NCI-H345 treated with DMSO at 0.1 percent for 48 hours (cell line): Measurements from ENCODE around the gene HOXA4.

Experiments used
- DNase-seq: peaks from one replicate; lab custom pipeline; 2025; ENCODE audit not compliant: unreplicated experiment; lab: John Stamatoyannopoulos, UW

The HOXA4 gene

GRCh38 chr7:27133409-27134231, 3.1 kb upstream of the HOXA4 start:
- DNase-seq: no peak

DNA sequence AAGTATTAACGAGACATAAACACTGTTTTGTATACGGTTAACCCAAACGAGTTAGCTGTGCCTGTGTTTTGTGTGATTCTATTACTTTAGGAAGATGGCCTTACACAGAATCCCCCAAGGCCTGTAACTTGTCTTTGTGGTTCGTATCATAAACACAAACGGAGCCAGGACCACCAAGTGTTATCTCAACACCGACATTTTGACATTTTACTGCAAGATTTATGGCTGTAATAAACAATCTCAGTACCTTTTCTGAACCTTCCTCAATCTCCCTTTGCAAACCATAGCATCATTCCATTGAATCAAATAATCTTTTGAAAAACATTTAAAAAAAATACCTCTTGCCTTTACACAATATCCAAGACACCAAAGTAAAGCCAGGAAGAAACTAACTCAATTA, 2.4 kb upstream of the HOXA4 start:
- no peak for DNase-seq

DNA sequence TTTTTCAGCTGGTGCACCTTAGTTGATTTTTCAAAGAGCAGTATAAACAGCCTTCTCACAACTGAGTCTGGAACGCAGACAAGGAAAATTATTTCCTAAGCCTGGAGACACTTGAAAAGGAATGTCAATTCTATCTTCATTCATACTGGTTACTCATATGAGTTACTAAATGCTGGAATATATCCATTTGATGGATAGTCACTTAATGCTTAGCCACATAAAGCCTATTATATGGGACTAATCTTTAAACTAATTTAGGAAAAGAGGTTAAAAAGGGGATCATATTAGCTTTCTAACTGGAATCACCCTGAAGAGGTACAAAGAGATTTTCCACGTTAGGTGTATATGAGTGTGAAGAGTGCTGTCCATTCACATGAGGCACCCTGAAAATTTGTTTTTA, 1.7 kb upstream of the HOXA4 start:
- DNase-seq: no peak

- no peak for DNase-seq
These were observed 848 bp upstream of the HOXA4 start for GRCh38 chr7:27131390-27131819.

DNA sequence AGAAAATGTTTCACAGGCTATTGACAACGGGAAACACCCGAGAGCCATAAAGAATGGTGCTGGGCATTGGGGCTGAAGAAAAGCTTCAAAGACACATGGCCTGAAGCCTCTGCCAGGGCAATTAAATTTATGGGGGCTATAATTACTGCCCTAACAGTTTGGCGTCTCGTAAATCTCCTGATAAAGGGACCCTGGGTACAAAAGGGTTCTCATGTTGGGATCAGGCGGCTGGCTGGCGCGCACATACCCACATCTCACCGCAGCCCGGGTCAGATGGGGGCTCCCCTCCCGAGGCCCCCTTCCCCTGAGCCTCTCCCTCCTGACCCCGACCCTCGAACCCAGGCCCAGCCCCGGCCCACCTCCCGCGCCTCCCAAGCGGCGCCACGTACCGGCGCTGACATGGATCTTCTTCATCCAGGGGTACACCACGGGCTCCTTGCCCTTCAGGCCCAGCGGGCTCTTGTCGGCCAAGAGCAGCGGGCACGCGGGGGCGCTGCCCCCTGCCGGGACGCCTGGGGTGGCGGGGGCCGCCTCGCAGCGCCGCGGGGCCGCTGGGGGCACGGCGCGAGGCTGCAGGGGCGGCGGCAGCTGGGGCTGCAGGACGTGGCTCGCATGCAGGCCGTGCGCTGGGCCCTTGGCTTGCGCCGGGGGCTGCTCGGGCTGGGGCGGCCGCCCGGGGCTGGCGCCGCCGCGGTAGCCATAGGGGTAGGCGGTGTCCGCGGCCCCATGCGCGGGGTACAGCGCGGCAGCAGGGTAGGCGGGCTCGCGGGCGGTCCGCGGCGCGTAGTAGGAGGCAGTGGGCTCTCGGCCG, 623 bp downstream of the HOXA4 start:
- DNase-seq: no peak

DNA sequence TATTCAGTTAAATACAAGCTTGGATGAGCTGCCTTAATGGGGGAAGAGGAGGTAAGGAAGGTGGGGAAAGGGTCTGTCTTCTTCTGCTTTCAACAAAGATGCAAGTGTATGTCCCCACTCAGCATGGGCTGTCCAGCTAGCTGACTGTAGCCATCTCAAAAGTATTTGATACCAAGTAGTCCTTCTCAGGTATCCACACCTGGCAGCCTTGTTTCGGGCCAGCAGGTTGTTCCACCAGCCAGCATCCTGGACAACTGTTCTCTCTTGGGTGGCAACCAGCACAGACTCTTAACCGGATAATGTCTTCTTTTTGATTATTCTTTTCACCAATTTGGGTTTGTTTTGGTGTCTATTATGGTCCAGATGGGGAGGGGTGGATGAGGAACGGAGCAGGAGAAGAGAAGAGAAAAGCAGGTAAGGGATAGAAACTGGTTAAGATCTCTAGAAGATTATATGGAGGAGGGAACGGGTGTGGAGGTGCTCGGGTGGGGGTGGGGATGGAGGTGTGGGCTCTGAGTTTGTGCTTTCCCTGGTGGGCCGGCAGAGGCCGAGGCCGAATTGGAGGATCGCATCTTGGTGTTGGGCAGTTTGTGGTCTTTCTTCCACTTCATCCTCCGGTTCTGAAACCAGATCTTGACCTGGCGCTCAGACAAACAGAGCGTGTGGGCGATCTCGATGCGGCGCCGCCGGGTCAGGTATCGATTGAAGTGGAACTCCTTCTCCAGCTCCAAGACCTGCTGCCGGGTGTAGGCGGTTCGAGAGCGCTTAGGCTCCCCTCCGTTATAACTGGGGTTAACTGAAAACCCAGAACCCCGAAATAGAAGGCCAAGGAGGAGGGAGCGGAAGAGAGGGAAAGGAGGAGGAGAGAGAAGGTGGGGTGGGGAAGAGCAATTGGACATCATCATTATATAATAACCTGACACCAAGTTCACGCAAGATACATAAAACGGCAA, 1.5 kb downstream of the HOXA4 start:
- no peak for DNase-seq

DNA sequence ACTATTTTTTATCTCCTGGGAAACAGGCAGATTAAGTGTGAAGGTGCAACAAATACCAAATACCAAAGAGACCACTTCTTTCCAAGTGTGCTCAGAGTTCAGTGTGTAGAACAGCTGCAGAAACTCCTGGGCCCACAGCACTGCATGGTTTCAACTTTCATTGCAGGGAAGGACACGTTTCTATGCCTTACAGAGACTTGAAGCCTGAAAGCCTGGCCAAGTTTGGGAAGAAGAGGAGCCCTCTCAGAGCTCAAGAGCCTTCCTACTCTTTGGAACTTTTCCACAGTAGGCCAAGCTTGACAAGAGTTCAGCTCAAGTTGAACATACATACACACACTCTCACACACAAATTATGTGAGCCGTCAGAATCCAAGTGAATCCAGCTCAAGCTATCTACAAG, 2.5 kb downstream of the HOXA4 start:
- DNase-seq: no peak

- DNase-seq: no peak
These were observed 3.8 kb downstream of the HOXA4 start for GRCh38 chr7:27126596-27127327.

DNA sequence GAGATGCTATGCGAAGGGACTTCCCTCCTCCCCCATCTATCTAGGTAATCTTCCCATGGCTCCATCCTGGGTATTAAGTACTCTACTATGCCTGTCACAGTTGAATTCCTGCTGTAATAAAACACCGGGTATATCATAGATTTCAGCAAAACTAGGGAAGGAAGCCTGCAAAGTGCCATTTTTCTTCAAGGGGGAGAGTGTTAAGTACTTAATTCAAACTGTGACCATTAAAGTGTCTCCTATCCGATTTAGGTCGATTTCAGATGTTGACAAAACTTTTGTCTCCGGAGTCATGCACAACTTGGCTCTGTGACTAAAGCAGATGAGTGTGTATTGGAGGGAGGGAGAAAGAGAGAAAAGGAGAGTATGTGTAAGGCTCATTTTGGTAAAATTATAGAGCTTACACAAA, 4.6 kb downstream of the HOXA4 start:
- no peak for DNase-seq

DNA sequence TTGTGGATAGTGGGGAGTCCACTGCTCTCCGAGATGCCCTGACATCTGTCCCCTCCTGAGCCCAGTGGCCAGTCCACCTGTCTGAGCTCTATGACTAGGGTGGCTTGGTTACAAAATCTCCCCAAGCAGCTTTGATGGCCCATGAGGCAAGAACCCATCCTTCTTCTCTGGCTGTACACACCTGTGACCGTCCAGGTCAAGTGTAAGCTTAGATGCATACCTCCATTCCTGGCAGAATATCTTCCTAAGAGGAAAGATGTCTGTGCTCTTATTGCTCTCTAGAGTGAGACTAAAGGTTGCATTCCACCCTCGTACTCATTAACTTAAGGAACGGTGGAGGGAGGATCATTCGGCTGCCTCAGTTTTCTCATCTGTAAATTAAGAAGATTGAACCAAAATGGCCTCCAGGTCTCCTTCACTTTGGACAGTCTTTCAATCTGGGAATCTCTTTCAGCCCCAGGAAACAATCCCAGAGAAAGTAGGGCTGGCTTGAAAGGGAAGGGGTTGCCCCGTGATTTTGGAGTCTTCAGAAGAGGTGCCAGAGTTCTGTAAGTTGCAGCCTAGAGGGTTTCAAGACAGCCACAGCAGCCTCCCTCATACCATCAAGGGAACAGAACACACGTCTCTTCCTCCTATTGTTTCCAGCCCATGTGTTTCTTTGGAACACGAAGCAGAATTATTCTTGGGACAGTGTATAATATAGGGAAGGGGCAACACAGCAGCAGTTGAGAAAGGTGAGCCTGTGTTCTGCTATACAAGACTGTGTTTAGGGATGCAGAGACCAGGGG, 5.5 kb downstream of the HOXA4 start:
- no peak for DNase-seq

DNA sequence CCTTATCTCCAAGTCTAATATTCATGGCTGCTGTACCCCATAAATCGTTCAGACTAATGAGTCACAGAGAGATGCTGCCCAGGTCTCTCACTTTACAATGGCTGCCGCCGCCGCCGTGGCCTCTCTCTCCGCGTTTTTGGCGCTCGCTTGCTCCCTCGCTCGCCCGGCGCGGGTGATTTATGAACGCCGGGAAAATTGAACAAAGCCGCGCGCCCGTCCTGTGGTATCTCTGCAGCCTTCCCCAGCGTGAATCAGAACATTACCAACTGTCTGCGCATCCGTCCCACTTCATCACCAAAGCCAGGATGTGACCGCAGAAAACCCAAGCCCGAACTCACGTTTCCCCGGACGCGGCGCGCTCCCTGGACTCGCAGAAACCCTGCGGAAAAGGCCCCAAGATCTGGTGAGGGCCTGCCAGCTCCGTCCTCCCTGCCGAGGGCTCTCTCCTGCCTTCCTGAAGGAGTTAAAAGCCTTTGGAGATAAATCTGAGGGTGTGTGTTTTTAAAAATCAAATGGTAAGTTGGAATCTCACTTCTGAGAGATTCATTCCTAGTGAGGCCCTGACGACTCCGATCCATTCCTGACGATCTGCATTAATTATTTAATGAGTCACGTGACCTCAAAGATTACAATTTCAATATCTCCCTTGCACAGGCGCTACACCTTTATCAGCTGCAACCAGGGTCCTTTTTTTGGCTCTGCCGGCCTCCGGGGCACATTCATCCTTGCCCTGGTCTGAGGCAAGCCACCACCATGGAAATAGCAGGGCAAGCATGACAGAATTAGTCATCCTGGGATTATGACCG, 6.3 kb downstream of the HOXA4 start:
- DNase-seq: no peak

GRCh38 chr7:27123477-27124053, 7.0 kb downstream of the HOXA4 start:
- no peak for DNase-seq

- no peak for DNase-seq
These were observed 7.5 kb downstream of the HOXA4 start for GRCh38 chr7:27123007-27123476.

- no peak for DNase-seq
These were observed 8.3 kb downstream of the HOXA4 start for GRCh38 chr7:27122077-27122910.

- DNase-seq: no peak
These were observed 8.9 kb downstream of the HOXA4 start for GRCh38 chr7:27121684-27122076.

- DNase-seq: no peak
These were observed 11.1 kb downstream of the HOXA4 start for GRCh38 chr7:27119412-27119911.

DNA sequence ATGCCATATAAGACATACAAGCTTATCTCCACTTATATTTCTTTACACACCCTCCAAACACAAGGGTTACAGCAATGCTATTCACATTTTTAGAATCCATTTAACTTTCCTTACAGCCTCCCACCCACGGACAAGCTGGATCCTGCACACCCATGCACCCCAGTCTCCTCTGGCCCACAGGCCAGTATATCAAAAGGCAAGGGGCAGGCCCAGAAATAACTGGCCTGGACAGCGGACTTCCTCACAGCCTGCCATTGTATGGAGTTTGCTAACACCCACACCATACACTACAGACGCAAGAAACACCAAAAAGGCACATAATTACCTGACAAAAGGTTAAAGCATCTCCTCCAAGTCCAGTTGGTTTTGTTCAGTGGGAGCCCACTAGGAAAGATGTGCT, 12.0 kb downstream of the HOXA4 start:
- no peak for DNase-seq
